HG03159 (cell line): ENCODE data around the gene TMEM114.

Experiments
- ATAC-seq: cut with Tn5 transposase; IDR thresholded peaks from one replicate; pipeline ENCODE4 v1.9.1; 2021; ENCODE audit warnings: mild to moderate bottlenecking, moderate library complexity; ENCODE audit not compliant: unreplicated experiment

Gene TMEM114

GRCh38 chr16:8589900-8590688, at the start of gene TMEM114:
TMEM114 (minus strand) TSS chr16:8590511; CDS start chr16:8589838, 673 bp downstream.
- no peak for ATAC-seq

GRCh38 chr16:8639694-8640093, 49.4 kb upstream of the TMEM114 start:
- no peak for ATAC-seq

GRCh38 chr16:8634991-8635736, 44.9 kb upstream of the TMEM114 start:
- no peak for ATAC-seq

GRCh38 chr16:8632675-8633182, 42.4 kb upstream of the TMEM114 start:
- ATAC-seq, result no peak

DNA sequence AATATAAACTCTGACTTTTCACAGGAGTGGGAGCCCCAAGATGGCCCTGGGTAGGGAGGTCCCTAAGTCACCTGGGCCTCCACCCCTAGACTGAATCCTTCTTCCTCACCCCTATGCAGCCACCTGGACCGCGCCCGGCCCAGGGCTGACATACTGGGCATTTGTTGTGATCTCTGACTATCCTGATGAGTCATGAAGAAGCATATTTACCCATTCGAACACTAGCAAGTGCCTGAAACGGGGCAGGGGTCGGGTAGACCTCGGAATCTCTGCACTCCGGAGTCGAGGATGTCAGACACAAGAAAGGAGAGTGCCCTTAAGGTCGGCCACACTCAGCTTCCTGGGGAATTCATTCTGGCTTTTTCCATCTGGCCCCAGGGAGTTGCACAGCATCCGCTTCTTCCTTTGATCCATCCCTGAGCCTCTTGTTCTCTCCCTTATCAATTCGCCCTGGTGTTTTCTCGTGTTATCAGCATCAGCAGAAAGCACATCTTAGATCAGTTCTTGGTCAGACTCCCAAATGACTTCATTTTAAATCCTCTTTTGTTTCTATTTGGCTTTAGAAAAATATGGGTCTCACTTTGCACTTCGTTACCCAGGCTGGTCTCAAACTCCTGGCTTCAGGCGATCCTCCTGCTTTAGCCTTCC, 41.6 kb upstream of the TMEM114 start:
- no peak for ATAC-seq

GRCh38 chr16:8631373-8631772, 41.1 kb upstream of the TMEM114 start:
- no peak for ATAC-seq

GRCh38 chr16:8630255-8630953, 40.1 kb upstream of the TMEM114 start:
- ATAC-seq, result no peak

GRCh38 chr16:8628981-8629725, 38.8 kb upstream of the TMEM114 start:
- no peak for ATAC-seq

- no peak for ATAC-seq
Measured at GRCh38 chr16:8627456-8627855, 37.1 kb upstream of the TMEM114 start.

GRCh38 chr16:8626946-8627345, 36.6 kb upstream of the TMEM114 start:
- ATAC-seq, result no peak

GRCh38 chr16:8625491-8626087, 35.3 kb upstream of the TMEM114 start:
- no peak for ATAC-seq

DNA sequence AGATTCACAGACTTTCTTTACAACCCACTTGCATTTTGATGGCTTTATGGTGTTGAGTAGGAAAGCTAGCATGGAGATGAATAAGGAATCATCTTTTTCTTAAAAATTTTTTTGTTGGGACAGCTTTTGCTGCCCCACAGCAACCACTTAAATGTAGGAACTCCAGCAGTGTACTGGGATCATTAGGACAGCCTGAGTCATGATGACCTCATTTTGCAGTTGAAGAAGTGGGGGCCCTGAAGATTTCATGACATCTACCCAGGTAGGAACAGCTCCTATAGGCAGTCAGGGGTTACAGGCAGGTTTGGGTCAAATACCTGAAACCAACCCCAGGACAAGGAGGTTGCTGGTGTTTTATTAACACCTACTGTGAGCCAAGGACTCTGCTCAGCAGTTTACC, 33.3 kb upstream of the TMEM114 start:
- no peak for ATAC-seq

DNA sequence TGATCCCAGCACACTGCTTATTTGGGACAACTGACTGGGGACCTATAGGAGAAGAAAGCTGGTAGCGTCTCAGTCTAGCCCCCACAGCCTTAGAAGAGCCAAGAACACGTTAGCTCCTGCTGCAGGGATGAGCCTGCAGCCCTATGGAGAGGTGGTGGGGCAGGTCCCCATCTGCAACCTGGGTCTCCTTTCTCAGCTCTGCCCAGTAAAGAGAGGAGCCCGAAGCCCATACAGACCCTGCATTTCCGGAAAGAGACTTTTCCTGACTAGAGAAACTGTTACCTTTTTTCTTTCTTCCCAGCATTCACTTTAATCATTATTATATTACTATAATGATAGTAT, 32.0 kb upstream of the TMEM114 start:
- ATAC-seq, result peak; percentile 5

DNA sequence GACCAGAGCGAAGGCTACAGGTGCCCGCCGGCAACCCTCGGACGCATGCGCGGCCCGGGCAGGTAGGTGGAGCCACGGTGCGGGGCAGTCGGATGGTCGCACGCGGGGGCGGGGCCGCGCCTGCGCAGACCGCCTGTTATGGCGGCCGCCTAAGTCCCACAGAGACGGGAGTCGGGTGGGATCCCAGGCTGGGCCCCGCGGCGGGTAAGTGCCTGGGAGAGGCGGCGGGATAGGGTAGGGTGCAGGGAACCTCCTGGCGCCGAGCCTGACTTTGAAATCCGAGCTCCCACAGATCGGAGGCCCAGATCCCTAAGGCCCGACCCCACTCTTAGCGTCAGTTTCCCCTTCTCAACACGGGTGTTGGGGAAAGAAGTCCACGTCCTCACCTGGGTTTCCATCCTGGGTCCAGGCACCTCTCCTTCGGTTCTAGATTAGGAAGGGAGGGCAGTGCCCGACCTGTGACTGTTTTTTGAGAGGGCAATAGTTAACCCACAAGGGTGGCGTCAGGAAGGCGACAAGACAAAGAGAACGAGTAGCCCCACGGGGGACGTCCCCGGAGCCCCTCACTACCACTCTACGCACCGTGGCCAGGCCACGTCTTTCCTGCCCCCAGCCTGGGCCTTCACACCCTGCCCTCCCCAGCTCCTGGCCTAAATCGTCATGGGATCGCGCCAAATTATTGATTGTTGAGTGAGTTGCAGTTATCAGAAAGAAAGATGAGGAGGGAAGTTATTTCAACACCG, 31.4 kb upstream of the TMEM114 start, which contains the start of gene METTL22:
Gene METTL22 (plus strand): TSS at position 127 of the 743 bp plus-strand sequence. CDS start 3,968 bp downstream, outside the sequence.
- peak; percentile 94 for ATAC-seq

DNA sequence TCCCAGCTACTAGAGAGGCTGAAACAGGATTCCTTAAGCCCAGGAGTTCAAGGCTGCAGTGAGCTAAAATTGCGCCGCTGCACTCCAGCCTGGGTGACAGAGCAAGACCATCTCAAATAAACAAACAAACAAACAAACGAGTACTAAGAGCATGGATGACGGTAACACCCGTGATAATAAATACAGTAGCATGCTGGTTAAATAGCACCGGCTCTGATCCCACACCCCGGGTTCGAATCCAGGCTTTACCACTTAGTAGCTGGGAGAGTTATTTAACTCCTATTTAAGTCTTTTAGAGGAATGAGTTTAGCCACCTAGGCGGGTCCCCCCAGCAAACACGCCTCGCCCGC, 30.9 kb upstream of the TMEM114 start:
- no peak for ATAC-seq

DNA sequence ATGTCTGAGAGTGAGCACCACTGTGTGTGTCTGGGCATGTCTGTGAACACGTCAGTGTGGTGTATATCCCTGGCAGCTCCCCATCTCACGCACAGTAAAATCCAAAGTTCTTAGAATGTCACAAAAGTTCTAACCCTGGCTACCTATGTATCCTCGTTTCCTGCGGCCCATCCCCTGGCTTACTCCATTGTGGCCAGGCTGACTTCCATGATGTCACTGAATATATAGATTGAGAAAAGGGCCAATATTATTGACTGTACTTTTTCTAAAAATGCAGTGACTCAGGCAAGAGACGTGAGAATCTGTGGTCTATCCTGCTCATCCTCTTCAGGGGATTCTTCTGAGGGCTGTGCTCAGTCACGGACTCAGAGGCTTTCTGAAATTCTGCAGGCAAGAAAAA, 30.2 kb upstream of the TMEM114 start:
- no peak for ATAC-seq

GRCh38 chr16:8619671-8620370, 29.5 kb upstream of the TMEM114 start:
- ATAC-seq, result no peak

- no peak for ATAC-seq
Measured at GRCh38 chr16:8614435-8615029, 24.2 kb upstream of the TMEM114 start.
